ENCODE data around the gene CARD9.

DNA sequence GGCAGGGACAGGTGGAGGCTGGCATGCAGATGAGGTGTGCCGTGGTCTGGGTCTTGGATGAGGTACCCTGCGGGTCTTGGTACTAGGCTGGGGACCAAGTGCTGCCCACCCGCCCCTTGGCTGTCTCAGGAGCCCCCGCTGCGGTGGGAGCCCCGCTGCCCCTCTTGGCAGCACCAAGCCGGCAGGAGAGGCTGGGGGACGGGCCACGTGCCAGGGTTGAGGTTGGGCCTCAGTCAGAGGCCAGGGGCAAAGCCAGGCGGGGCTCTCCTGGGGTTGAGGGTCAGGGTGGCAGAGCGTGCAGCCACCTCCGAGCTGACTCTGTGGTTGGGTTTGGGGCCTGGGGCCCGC is 2.0 kb downstream of the CARD9 start:
- TF ChIP-seq CTCF (IDR thresholded peaks at IDR 0.05 in 8 of 11, conservative IDR thresholded peaks at IDR 0.05 in 3 of 11): no peak
- TF ChIP-seq POLR2AphosphoS5 (IDR thresholded peaks at IDR 0.05): no peak
